ENCODE data around the gene OR2L5. TPM values are rescaled to one million over a fixed set of nuclear protein-coding genes. Genes with fewer than 3 reads are reported as not detected.

OR2L5 gene
- total RNA-seq, 1 experiment from 2014 or later = not detected

- TF ChIP-seq ATF6 (CRISPR knock-in tag; IDR thresholded peaks at IDR 0.05) = no peak
- TF ChIP-seq ZNF512 (CRISPR knock-in tag; IDR thresholded peaks at IDR 0.05; ENCODE audit: borderline replicate concordance) = no peak
- TF ChIP-seq MYBL2 (CRISPR knock-in tag; IDR thresholded peaks at IDR 0.05) = no peak
- no peak for TF ChIP-seq CREM (CRISPR knock-in tag; IDR thresholded peaks at IDR 0.05)
These were observed 16.3 kb downstream of the OR2L5 start, which contains the start of gene OR2L2 (continued) for GRCh38 chr1:248029770-248030169.

- H3K27ac Mint-ChIP-seq = no peak overlapping the region
- no peak for DNase-seq (ENCODE audit: low spot score)
- H3K4me3 Mint-ChIP-seq = no peak overlapping the region
- ChIA-PET POLR2A (no interaction called here), CTCF (no interaction called here)
- ATAC-seq = no peak
- H3K9me3 Mint-ChIP-seq = peaks cover 72% of the 10 kb centered on the region
- peaks cover 8% of the 10 kb centered on the region for H3K27me3 Mint-ChIP-seq (ENCODE audit: low read depth)
- peaks cover 53% of the 10 kb centered on the region for H3K36me3 Mint-ChIP-seq
- H3K4me1 Mint-ChIP-seq = no peaks in the 10 kb centered on the region
- no peak for TF ChIP-seq ATF1 (CRISPR knock-in tag; IDR thresholded peaks at IDR 0.05)
- TF ChIP-seq ATF6 (CRISPR knock-in tag; IDR thresholded peaks at IDR 0.05) = no peak
- TF ChIP-seq ARID4B (CRISPR knock-in tag; IDR thresholded peaks at IDR 0.05; ENCODE audit: borderline replicate concordance) = no peak
- no peak for TF ChIP-seq ZNF671 (CRISPR knock-in tag; IDR thresholded peaks at IDR 0.05)
- no peak for TF ChIP-seq HMGA2 (CRISPR knock-in tag; IDR thresholded peaks at IDR 0.05)
- TF ChIP-seq HMGXB4 (CRISPR knock-in tag; IDR thresholded peaks at IDR 0.05) = no peak
- no peak for TF ChIP-seq RORB (CRISPR knock-in tag; IDR thresholded peaks at IDR 0.05)
- no peak for TF ChIP-seq ATF2 (CRISPR knock-in tag; IDR thresholded peaks at IDR 0.05; ENCODE audit: borderline replicate concordance, low read depth)
These were observed 31.7 kb downstream of the OR2L5 start for GRCh38 chr1:248045209-248045608.

All from WTC11 (cell line).